Measurements from ENCODE around the gene OR51A7.
"Not testable (repeated sequence)": the region's sequence is repeated elsewhere in the genome, so short reads cannot be mapped to it uniquely, and the experiment has no call there.

OR51A7 gene

GRCh38 chr11:4903484-4903883 lies at the start of gene OR51A7:
Gene OR51A7 (plus strand): TSS chr11:4903783. CDS start chr11:4907370, 3,587 bp downstream.
- no peak for DNase-seq (ENCODE audit: low read depth in 2 of 2)

GRCh38 chr11:4854286-4854685 lies 49.3 kb upstream of the OR51A7 start:
- not testable (repeated sequence) for DNase-seq (ENCODE audit: low read depth in 2 of 2)

GRCh38 chr11:4862447-4863236 lies 40.9 kb upstream of the OR51A7 start:
- DNase-seq (ENCODE audit: low read depth in 2 of 2) = no peak

- DNase-seq (ENCODE audit: low read depth in 2 of 2) = no peak
Observed at GRCh38 chr11:4863876-4864275, 39.7 kb upstream of the OR51A7 start.

- DNase-seq (ENCODE audit: low read depth in 2 of 2) = no peak
Observed at GRCh38 chr11:4865855-4866254, 37.7 kb upstream of the OR51A7 start.

- no peak for DNase-seq (ENCODE audit: low read depth in 2 of 2)
Observed at GRCh38 chr11:4881188-4881587, 22.4 kb upstream of the OR51A7 start.

GRCh38 chr11:4881860-4882500 lies 21.6 kb upstream of the OR51A7 start, which contains the start of gene OR51T1:
Gene OR51T1 (plus strand): TSS chr11:4881900. CDS start chr11:4881900, 0 bp downstream.
- DNase-seq (ENCODE audit: low read depth in 2 of 2) = no peak

GRCh38 chr11:4882543-4882942 lies 21.0 kb upstream of the OR51A7 start:
- no peak for DNase-seq (ENCODE audit: low read depth in 2 of 2)

GRCh38 chr11:4884361-4884760 lies 19.2 kb upstream of the OR51A7 start:
- no peak for DNase-seq (ENCODE audit: low read depth in 2 of 2)

GRCh38 chr11:4886186-4886585 lies 17.4 kb upstream of the OR51A7 start:
- no peak for DNase-seq (ENCODE audit: low read depth in 2 of 2)

GRCh38 chr11:4887591-4887990 lies 16.0 kb upstream of the OR51A7 start:
- no peak for DNase-seq (ENCODE audit: low read depth in 2 of 2)

GRCh38 chr11:4890279-4890678 lies 13.3 kb upstream of the OR51A7 start:
- no peak for DNase-seq (ENCODE audit: low read depth in 2 of 2)

GRCh38 chr11:4891996-4892640 lies 11.5 kb upstream of the OR51A7 start:
- DNase-seq (ENCODE audit: low read depth in 2 of 2) = no peak

- no peak for DNase-seq (ENCODE audit: low read depth in 2 of 2)
Observed at GRCh38 chr11:4916581-4916980, 13.0 kb downstream of the OR51A7 start.

GRCh38 chr11:4919250-4919649 lies 15.7 kb downstream of the OR51A7 start, which contains the start of gene OR51G2:
Gene OR51G2 (minus strand): TSS chr11:4919350. CDS start chr11:4915663, 3,687 bp downstream.
- no peak for DNase-seq (ENCODE audit: low read depth in 2 of 2)

GRCh38 chr11:4921796-4922195 lies 18.2 kb downstream of the OR51A7 start:
- no peak for DNase-seq (ENCODE audit: low read depth in 2 of 2)

- DNase-seq (ENCODE audit: low read depth in 2 of 2) = no peak
Observed at GRCh38 chr11:4922304-4922703, 18.7 kb downstream of the OR51A7 start.

- no peak for DNase-seq (ENCODE audit: low read depth in 2 of 2)
Observed at GRCh38 chr11:4924239-4924638, 20.7 kb downstream of the OR51A7 start, which contains the start of gene OR51G1. Gene OR51G1 (minus strand): TSS chr11:4924339. CDS start chr11:4924339, 0 bp downstream.

- DNase-seq (ENCODE audit: low read depth in 2 of 2) = no peak
Observed at GRCh38 chr11:4926608-4927007, 23.0 kb downstream of the OR51A7 start.

- DNase-seq (ENCODE audit: low read depth in 2 of 2) = no peak
Observed at GRCh38 chr11:4932751-4933150, 29.2 kb downstream of the OR51A7 start.

GRCh38 chr11:4936745-4937144 lies 33.2 kb downstream of the OR51A7 start:
- DNase-seq (ENCODE audit: low read depth in 2 of 2) = no peak

GRCh38 chr11:4947505-4947904 lies 43.9 kb downstream of the OR51A7 start, which contains the start of gene OR51A4:
Gene OR51A4 (minus strand): TSS chr11:4947605. CDS start chr11:4947100, 505 bp downstream.
- no peak for DNase-seq (ENCODE audit: low read depth in 2 of 2)
